Brain pericyte (primary cell): Measurements from ENCODE around the gene DLG2.

Experiments
- DNase-seq: peaks from one replicate; pipeline ENCODE4 v3.0.0-alpha.2; 2012; ENCODE audit warnings: low read depth, low spot score

The DLG2 gene

DNA sequence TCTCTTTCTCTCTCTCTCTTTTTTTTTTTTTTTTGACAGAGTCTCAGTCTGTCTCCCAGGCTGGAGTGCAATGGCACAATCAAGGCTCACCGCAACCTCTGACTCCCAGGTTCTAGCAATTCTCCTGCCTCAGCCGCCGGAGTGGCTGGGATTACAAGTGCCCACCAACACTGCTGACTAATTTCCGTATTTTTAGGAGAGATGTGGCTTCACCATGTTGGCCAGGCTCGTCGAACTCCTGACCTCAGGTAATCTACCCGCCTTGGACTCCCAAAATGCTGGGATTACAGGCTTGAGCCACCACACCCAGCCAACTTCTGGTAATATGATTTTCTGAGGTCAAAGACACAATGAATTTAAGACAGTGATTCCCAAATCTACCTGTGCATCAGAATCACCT is 1681.2 kb downstream of the DLG2 start:
- DNase-seq = no peak

DNA sequence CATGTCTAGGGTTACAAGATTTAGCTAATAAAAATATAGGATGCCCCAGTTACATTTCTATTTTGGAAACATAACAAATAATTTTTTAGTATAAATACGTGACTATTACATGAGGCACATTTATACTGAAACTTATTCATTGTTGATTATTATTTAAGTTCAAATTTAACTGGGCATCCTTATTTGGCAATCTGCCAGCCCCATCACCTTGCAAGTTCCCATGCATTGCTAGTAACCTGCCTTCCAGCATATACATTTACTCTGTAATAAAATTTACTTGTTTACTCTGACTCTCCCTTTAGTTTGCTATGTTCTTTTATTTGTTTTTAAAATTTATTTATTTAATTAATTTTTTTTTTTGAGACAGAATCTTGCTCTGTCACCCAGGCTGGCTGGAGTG is 1686.1 kb downstream of the DLG2 start:
- DNase-seq = no peak

DNA sequence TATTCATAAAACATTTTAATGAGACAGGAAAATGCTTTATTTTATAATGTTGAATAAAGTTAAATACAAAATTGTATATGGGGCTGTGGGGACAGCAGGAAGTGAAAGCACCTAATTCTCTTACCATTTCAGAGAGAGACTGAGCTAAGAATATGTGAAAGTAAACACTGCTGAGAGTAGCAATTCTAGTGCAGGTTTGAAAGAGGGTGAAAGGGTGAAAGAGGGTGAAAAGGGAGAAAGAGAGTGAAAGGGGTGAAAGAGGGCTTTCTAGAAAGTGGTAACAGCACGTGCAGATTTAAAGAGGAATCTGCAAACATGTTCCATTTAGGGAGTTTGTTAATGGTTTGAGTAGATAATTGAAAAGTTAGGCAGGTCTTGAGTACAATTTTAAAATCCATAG is 1689.0 kb downstream of the DLG2 start:
- no peak for DNase-seq

DNA sequence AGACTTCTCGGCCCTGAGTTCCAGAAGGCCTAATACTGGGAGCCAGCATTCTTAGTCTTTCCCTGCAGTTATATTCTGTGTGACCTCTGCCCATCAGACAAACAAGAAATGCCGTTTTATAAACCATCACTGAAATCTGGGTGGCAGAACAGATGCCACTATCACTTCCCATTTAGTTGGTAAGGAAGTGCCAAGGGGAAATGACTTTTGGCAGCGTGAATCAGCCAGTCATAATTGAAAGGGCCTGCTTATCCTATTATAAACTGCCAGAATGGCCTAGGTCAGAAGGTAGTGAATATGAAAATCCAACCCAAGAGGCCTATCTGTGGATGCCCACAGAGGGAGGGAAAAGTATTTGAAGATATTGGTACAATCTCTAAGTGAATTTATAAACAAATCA is 1694.1 kb downstream of the DLG2 start:
- no peak for DNase-seq

GRCh38 chr11:83927422-83927821 is 1699.7 kb downstream of the DLG2 start:
- no peak for DNase-seq

- DNase-seq = no peak
These were observed 1702.2 kb downstream of the DLG2 start for GRCh38 chr11:83924795-83925542.

GRCh38 chr11:83923961-83924360 is 1703.2 kb downstream of the DLG2 start:
- DNase-seq = no peak

DNA sequence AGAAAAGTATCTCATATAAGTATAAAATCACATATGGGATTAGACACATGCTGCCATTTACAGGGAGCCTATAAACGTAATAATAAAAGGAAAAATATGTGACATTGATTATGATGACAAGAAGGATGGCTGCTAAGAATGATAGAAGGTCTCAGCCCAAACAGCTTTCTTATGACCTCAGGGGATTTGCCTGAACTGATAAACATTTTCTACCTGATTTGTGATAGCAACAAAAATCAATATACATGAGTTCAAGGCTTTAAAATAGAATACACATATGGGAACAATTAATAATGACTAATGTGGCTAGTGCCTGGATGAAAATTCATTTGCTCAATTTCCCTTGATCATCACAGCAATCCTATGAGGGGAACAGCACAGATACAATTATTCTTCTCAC is 1704.2 kb downstream of the DLG2 start:
- no peak for DNase-seq

GRCh38 chr11:83922318-83922717 is 1704.8 kb downstream of the DLG2 start:
- no peak for DNase-seq

DNA sequence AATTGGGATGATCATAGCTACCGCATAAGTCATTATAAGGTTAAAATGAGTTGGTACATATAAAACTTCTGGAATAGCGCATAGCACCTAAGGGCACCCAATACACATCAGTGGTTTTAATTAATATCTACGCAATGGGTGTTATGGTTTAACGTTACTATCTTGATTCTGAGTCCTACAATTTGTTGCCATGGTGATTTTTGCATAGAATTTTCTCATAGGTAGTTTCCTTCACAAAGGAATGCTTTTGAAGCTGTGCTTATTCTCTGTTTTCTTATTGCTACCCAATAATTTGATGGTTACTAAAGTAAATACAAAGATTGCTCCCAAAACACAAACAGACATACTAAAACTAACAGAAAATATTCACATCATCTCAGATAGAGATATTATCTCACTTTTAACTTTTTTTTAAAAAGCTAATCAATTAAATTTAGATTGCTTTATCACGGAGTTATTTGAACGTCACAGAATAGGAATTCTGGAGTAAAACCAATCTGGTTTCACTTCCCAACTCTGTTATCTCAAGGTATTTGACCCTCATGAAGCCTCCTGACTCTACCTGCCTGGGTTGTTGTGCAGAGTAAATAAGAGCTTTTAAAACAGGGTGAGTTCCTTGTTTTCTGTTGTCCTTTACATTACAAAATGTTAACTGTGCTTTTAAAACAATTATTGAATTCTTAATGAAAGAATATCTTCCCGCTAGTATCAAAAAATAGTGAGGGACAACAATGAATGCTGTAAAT is 1705.5 kb downstream of the DLG2 start:
- no peak for DNase-seq

GRCh38 chr11:83918476-83918875 is 1708.7 kb downstream of the DLG2 start:
- no peak for DNase-seq

- no peak for DNase-seq
These were observed 1712.1 kb downstream of the DLG2 start for GRCh38 chr11:83914995-83915394.

GRCh38 chr11:83909579-83910534 is 1717.3 kb downstream of the DLG2 start:
- no peak for DNase-seq

DNA sequence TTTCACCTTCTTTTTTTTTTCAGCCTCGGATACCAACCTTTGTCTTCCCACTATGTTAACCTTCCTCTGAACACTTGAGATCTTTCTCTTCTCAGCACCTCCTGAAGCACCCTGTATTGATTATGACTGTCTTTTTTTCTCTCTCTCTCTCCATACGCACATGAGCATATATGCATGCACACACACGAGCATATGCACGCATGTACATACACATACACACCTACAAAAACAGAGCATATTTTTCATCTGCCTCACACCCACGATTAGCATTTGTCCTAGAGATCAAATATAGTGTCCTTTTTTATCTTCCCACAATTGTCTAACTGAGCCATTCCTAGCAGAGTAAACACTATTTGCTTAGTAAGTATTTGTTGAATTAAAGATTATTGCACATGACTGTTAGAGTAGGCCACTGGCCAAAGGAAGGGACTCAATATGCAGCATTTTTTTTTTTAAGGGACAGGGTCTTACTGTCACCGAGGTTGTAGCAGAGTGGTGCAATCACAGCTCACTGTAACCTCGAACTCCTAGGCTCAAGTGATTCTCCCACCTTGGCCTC is 1718.8 kb downstream of the DLG2 start:
- no peak for DNase-seq

DNA sequence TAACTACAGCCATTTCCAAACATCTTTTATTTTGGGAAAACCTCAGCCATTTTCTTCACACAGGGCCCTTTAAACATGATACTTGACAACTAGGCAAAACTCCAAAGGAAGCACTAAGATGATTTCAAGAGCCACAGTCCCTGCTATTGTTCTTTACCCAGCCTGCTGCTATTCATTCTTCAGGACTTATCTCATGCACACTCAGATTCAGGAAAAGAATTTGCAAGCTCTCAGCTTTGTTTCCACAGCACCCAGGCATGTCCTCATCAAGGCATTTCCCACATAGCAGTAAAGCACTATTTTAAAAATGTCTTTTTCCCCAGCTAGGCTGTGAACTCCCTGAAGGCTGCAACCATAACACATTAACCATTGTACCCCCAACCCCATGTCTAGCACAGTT is 1731.6 kb downstream of the DLG2 start:
- no peak for DNase-seq

- no peak for DNase-seq
These were observed 1745.7 kb downstream of the DLG2 start for GRCh38 chr11:83881428-83881827.

- DNase-seq = no peak
These were observed 1756.1 kb downstream of the DLG2 start for GRCh38 chr11:83871054-83871453.

DNA sequence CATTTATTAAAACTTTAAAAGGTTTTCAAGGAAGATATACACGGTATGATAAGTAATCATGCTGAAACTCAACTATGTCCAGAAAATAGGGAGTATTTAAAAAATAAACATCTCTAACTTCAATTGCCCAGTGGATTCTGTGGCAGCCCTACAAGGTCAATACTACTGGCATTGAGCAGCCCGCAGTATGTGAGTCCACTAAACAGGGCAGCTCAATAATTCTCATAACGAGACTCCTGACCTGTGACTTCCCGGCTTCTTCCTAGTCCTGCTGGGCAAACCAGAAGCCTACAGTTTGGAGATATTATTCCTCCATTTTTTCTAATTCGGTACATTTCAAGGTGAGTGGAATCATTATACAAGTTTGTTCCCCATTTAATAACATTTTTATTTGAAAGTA is 1760.5 kb downstream of the DLG2 start:
- no peak for DNase-seq

GRCh38 chr11:83865636-83866461 is 1761.3 kb downstream of the DLG2 start:
- no peak for DNase-seq

GRCh38 chr11:83864412-83865057 is 1762.6 kb downstream of the DLG2 start:
- no peak for DNase-seq
